Bone marrow (tissue), 2 donors: ENCODE measurements around the gene RCC2.
"Not testable (repeated sequence)": the region's sequence is repeated elsewhere in the genome, so short reads cannot be mapped to it uniquely, and the experiment has no call there.

Experiments used
- DNase-seq, 2 donors: peaks; one replicate each; lab custom pipeline; 2025; lab: John Stamatoyannopoulos, UW

RCC2 gene

GRCh38 chr1:17439250-17440073 lies at the start of gene RCC2:
TSS of gene RCC2 (minus strand) at chr1:17439677. CDS start at chr1:17438514, 1,163 bp downstream.
- peak; percentile 21 to 45 for DNase-seq

GRCh38 chr1:17486242-17486641 lies 46.8 kb upstream of the RCC2 start:
- no peak for DNase-seq

GRCh38 chr1:17485281-17485680 lies 45.8 kb upstream of the RCC2 start:
- DNase-seq = no peak

GRCh38 chr1:17481981-17482380 lies 42.5 kb upstream of the RCC2 start:
- DNase-seq = not testable (repeated sequence)

DNA sequence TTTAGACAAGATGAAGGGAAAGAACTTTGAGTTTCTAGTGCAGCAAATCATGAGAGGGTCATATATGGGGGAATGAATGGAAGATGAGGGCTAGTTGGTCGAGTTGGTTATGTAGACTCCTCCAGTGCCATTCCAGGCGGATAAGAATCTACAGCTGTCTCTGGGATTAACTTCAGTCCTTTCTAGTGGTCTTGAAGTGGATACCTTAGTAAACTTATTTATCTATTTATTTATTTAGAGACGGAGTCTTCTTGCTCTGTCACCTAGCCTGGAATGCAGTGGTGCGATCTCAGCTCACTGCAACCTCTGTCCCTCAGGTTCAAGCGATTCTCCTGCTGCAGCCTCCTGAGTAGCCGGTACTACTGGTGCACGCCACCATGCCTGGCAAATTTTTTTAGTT lies 41.4 kb upstream of the RCC2 start:
- no peak for DNase-seq

- DNase-seq = no peak
Observed at GRCh38 chr1:17475752-17476151, 36.3 kb upstream of the RCC2 start.

DNA sequence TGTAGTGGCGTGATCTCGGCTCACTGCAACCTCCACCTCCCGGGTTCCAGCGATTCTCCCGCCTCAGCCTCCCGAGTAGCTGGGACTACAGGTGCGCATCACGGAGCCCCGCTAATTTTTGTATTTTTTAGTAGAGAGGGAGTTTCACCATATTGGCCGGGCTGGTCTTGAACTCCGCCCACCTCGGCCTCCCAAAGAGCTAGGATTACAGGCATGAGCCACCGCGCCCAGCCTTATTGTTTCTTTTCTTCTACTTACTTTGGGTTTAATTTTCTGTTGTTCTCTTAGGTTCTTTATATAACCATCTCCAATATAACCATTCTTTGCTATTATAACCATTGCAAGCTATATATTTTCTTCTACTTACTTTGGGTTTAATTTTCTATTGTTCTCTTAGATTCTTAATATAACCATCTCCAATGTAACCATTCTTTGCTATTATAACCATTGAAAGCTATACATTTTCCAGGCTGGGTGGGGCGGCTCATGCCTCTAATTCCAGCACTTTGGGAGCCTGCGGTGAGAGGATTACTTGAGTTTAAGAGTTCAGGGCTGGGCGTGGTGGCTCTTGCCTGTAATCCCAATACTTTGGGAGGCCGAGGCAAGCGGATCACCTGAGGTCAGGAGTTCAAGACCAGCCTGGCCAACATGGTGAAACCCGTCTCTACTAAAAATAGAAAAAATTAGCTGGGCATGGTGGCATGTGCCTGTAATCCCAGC lies 35.5 kb upstream of the RCC2 start:
- DNase-seq = not testable (repeated sequence)

DNA sequence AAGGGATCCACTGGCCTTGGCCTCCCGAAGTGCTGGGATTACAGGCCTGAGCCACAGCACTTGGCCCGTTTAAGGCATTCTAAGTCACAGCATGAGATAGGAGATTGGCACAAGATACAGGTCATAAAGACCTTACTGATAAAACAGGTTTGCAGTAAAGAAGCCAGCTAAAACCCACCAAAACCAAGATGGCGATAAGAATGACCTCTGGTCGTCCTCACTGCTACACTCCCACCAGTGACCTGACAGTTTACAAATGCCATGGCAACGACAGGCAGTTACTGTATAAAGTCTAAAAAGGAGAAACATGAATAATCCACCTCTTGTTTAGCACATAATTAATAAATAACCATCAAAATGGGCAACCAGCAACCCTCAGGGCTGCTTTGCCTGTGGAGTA lies 33.3 kb upstream of the RCC2 start:
- DNase-seq = no peak

DNA sequence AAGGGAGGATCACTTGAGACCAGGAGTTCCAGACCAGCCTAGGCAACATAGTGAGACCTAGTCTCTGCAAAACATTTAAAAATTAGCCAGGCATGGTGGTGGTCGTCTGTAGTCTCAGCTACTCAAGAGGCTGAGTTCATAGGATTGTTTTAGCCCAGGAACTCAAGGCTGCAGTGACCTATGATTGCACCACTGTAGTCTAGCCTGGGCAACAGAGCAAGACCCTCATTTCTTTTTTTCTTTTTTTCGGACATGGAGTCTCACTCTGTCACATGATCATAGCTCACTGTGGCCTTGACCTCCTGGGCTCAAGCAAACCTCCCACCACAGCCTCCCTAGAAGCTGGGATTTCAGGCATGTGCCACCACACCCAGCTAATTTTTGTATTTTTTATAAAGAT lies 31.9 kb upstream of the RCC2 start:
- no peak for DNase-seq

GRCh38 chr1:17470021-17470799 lies 30.7 kb upstream of the RCC2 start:
- DNase-seq = no peak

DNA sequence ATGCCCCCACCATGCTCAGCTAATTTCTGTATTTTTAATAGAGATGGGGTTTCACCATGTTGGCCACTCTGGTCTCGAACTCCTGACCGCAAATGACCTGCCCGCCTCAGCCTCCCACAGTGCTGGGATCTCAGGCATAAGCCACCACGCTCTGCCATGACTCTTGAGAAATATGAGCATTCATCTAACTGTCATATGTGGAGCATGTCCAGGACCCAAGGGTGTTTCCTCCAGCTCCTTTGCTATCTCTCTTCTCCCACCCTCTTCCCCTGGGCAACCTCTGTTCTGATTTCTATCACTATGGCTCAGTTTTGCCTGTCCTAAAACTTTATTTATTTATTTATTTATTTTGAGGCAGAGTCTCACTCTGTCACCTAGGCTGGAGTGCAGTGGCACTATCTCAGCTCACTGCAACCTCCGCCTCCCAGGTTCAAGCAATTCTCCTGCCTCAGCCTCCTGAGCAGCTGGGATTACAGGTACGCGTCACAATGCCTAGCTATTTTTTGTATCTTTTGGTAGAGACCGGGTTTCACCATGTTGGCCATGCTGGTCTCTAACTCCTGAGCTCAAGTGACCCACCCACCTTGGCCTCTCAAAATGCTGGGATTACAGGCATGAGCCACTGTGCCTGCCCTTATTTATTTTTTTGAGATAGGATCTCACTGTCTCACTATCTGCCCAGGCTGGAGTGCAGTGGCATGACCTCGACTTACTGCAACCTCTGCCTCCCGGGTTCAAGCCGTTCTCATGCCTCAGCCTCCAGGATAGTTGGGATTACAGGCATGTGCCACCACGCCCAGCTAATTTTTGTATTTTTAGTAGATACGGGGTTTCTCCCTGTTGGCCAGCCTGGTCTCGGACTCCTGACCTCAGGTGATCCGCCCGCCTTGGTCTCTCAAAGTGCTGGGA lies 29.1 kb upstream of the RCC2 start:
- DNase-seq = not testable (repeated sequence)

DNA sequence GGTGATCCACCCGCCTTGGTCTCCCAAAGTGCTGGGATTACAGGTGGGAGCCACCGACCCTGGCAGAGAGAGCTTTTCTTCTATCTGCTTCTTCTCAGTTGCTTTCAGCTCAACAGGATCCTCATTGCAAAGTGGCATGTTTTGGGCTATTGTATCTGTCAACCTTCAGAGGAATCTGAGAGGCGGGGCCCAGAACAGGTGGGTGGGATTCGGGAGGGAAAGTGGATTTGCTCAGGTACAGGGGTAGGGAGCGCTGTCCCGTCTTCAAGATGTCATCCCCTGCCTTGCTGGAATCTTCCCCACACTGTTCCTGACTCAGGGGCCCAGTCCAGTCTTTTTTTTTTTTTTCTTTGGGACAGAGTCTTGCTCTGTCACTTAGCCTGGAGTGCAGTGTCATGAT lies 26.9 kb upstream of the RCC2 start:
- no peak for DNase-seq

- no peak for DNase-seq
Observed at GRCh38 chr1:17465228-17465627, 25.8 kb upstream of the RCC2 start.

DNA sequence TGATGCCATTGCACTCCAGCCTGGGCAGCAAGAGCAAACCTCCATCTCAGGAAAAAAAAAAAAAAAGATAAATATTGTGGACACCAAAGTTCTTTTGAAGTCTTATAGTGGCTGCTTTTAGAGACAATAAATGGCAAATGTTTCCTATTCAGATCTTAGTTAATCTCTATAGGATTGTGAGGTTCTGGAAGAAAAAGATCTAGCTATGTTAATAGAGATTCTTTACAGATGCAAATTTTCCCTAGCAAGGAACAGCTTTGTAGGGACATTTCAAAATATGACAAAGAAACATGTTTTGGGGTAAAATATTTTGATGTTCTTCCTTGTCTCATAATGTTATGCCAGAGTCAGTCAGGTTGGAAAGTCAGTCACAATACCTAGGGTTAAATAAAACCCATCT lies 24.5 kb upstream of the RCC2 start:
- no peak for DNase-seq

- no peak for DNase-seq
Observed at GRCh38 chr1:17462669-17463068, 23.2 kb upstream of the RCC2 start.

DNA sequence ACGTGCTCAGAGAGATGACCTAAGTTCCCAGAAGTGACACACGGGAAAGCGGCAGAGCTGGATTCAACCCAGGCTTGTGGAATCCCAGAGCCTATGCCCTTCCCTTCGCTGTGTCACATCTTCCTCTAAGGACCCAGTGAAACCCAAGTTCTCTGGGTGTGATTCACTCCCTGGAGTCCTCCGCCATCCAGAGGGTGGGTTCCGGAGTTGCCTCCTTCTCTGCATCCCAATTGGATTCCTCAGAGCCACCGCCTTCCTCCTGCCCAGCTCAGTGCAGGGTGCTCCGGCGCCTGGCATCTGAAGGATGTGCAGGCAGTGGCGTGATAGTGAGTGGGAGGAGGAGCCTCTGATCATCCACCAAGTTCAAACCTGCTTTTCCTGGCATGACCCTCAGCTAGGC lies 20.7 kb upstream of the RCC2 start:
- no peak for DNase-seq

- no peak for DNase-seq
Observed at GRCh38 chr1:17458794-17459193, 19.3 kb upstream of the RCC2 start.

DNA sequence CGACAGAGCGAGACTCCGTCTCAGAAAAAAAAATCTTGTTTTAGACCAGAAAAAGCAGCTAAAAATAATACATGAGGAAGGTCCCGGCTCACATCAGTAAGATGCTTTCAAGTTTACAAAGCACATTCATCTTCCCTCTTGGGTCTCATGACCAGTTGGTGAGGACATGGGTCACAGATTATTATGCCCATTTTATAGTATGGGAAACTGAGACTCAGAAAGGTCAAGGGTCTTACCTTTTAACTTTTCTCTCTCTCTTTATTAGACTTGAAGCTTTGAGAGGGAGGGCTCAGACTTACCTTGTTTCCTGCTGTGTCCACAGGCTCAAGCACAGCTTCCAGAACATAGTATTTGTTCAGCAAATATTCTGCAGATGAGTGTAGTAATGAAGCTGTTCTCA lies 13.2 kb upstream of the RCC2 start:
- no peak for DNase-seq

- not testable (repeated sequence) for DNase-seq
Observed at GRCh38 chr1:17452203-17452602, 12.7 kb upstream of the RCC2 start.

DNA sequence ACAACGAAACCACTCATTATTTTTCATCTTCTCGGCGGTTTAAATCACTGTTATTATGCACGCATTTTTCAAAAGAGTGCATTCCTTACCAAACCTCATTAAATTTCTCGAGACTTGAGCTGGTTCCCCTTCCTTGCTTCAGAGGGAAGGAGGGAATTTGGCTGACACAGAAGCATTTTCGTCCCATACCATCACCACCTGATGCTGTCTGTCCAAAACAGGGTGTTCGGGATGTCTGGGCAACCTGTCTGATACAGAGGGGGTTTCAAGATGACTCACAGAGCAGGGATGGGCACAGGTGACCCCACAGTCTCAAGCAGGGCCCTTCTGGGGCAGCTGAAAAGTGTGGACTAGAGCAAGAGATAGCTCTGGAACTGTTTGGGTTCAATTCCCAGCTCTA lies 12.3 kb upstream of the RCC2 start:
- DNase-seq = no peak

GRCh38 chr1:17447501-17447992 lies 8.1 kb upstream of the RCC2 start:
- DNase-seq = no peak
